LoVo (cell line): Measurements from ENCODE around the gene SYNE4.
"Not testable (repeated sequence)": the region's sequence is repeated elsewhere in the genome, so short reads cannot be mapped to it uniquely, and the experiment has no call there.

Experiments
- DNase-seq: peaks from one replicate; pipeline ENCODE4 v3.0.0-alpha.2; 2016; ENCODE audit warnings: low spot score

Gene SYNE4, protein sequence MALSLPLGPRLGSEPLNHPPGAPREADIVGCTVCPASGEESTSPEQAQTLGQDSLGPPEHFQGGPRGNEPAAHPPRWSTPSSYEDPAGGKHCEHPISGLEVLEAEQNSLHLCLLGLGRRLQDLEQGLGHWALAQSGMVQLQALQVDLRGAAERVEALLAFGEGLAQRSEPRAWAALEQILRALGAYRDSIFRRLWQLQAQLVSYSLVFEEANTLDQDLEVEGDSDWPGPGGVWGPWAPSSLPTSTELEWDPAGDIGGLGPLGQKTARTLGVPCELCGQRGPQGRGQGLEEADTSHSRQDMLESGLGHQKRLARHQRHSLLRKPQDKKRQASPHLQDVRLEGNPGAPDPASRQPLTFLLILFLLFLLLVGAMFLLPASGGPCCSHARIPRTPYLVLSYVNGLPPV

DNA sequence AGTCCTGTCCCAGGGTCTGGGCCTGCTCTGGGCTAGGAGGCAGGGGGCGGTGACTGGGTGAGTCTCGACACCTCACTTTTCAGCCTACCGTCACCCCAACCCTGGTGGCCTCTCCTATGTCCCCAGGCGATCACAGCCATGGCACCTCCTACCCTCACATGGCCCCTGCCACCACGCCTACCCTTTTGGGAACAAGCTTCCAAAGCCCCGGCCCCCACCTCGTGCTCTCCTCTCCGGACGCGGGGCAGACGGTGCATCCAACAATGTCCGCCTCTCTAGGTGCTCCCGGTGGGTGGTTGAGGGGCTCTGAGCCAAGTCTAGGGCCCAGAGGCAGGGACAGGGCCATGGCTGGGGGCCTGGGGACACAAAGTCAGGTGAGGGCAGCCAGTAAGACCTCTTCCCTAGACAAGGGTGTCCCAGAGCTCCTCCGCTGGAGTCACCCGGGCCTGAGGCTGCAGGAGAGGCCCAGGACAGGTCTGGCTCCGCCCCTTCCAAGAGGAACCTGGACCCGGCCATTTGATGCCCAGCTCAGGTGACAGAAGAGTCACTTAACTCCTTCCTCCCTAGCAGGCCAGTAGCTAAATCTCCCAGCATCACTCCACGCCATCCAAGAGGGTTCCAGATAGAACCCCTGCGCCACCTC, at the start of gene SYNE4:
SYNE4 (minus strand) TSS at position 478 of the 643 bp plus-strand sequence; CDS start at position 346, 132 bp downstream.
- DNase-seq: no peak

GRCh38 chr19:36054733-36055686, 46.4 kb upstream of the SYNE4 start, which contains the start of gene WDR62:
Gene WDR62 (plus strand): TSS chr19:36054897. CDS start chr19:36054972, 75 bp downstream.
- peak; percentile 93 for DNase-seq

GRCh38 chr19:36054119-36054732, 45.6 kb upstream of the SYNE4 start, which contains the start of gene THAP8:
Gene THAP8 (minus strand): TSS chr19:36054285. CDS start chr19:36054217, 68 bp downstream.
- DNase-seq: peak; percentile 99

GRCh38 chr19:36051637-36052036, 43.0 kb upstream of the SYNE4 start:
- DNase-seq: no peak

DNA sequence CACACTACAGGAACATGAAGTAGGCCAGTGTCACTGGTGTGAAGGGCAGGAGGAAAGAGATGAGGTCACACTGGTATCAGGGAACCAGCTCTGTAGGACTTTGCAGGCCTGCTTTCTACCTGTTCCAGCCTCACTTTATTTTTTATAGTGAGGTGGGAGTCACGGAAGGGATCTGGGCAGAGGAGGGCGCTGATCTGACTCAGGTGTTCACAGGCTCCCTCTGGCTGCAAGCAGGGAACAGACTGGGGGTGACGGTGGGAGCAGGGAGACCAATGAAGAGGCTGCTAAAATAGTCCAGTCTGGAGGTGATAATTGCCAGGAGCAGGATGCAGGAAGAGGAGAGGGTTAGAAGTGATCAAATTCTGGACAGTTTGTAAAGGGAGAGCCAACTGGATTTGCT, 42.6 kb upstream of the SYNE4 start:
- DNase-seq: no peak

DNA sequence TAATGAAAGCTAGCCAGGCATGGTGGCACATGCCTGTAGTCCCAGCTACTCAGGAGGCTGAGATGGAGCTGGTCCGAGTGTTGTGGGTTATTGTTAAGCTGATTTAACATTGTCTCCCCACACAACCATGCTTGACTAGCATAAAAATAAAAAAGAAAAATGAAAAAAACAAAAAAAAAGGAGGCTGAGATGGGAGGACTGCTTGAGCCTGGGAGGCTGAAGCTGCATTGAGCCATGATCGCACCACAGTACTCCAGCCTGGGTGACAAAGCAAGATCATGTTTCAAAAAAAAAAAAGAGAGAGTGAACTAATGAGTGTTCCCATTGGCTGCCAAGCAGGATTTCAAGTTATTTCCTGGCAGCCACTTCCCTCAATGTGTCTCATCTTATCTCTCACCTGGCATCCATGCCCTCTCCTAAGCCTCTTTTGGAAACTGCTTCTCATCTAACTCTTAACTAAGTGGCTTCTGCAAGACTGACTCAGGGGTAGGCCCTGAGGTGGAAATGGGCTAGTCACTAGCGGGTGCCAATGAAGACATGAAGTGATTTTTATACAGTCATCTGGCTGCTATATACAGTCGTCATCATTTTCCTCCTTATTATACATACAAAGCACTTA, 40.6 kb upstream of the SYNE4 start:
- DNase-seq: no peak

DNA sequence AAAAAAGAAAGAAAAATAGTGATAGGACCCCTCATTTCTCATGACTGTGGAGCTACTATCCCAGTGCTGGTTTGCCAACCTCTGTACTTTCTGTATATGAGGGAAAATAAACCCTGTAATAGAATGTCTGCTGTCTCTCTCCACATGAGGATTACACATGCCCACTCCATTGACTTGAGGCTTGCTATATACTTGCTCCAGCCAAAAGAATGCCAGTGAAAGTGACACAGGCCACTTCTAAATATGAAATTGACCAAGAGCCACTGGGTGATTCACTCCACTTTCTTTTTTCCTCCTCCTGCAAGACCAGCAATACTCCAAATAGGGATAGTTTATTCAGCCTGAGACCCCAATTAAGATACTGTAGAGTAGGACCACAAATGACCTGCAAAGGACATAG, 39.2 kb upstream of the SYNE4 start:
- no peak for DNase-seq

GRCh38 chr19:36046443-36047050, 37.9 kb upstream of the SYNE4 start:
- DNase-seq: no peak

DNA sequence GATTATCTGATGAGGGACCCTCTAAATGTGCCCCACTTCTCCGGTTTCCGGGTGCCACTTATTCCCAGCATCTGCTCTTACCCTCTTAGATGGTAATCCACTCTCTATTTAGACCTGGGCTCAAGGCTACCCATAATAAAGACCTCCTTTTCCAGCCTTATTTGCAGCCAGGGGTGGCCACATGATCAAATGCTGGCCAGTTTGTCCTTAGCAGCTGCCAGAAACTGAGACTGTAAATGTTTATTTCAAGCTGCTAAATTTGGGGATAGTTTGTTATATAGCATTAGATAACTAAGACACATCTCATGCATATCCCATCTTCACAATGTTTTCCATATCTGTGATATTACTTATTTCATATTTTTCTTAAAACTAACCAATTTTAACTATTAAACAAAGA, 35.3 kb upstream of the SYNE4 start:
- DNase-seq: no peak

- no peak for DNase-seq
Observed at GRCh38 chr19:36041831-36042230, 33.2 kb upstream of the SYNE4 start.

GRCh38 chr19:36041092-36041491, 32.5 kb upstream of the SYNE4 start:
- DNase-seq: not testable (repeated sequence)

DNA sequence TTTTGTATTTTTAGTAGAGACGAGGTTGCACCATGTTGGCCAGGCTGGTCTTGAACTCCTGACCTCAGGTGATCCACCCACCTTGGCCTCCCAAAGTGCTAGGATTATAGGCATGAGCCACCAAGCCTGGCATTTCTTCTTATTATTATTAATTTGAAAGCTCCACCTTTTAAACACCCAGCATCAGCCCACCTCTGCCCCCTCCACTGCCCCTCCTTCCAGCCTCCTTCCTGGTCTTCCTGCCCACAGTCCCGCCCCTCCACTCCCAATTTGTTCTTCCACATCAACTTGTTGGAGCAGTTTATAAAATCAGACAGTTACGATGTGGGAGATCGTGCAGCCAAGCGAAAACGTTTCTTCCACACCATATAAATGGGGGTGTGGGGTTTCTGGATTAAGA, 31.9 kb upstream of the SYNE4 start:
- DNase-seq: no peak

- DNase-seq: no peak
Observed at GRCh38 chr19:36032251-36033104, 23.9 kb upstream of the SYNE4 start, which contains the start of gene CLIP3. Gene CLIP3 (minus strand): TSS chr19:36032873. CDS start chr19:36032357, 516 bp downstream.

- no peak for DNase-seq
Observed at GRCh38 chr19:36031308-36031707, 22.7 kb upstream of the SYNE4 start.

DNA sequence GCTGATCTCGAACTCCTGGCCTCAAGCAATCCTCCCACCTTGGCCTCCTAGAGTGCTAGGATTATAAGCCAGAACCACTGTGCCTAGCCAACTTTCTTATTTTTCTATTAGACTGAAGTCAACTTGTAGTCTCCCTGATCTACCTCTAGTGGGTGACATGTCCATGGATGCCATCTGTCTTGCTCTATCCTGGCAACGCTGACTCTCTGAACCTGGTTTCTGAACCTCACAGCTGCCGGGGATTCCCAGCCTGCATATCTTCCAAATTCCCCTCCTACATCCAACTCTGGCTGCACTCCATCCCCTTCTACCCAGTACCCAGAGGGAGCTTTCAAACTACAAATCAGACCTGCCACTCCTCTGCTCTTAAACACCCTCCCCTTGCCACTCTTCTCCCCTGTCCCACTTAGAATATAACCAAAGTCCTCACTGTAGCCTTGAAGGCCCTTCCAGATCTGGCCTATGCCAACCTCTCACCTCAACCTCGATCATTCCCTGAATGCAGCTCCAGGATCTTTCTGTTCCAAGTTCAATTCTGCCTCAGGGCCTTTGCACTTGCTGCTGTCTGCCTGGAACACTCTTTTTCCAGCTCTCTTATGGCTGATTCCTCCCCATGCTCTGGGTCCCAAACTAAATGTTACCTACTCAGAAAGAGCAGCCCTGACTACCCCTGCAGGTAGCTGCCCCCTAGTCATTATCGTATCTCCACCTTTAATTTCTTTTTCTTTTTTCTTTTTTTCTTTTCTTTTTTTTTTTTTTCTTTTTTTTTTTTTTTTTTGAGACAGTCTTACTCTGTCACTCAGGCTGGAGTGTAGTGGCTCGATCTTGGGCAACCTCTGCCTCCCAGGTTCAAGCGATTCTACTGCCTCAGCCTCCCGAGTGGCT, 21.9 kb upstream of the SYNE4 start:
- no peak for DNase-seq

- no peak for DNase-seq
Observed at GRCh38 chr19:36028313-36029041, 19.9 kb upstream of the SYNE4 start.

DNA sequence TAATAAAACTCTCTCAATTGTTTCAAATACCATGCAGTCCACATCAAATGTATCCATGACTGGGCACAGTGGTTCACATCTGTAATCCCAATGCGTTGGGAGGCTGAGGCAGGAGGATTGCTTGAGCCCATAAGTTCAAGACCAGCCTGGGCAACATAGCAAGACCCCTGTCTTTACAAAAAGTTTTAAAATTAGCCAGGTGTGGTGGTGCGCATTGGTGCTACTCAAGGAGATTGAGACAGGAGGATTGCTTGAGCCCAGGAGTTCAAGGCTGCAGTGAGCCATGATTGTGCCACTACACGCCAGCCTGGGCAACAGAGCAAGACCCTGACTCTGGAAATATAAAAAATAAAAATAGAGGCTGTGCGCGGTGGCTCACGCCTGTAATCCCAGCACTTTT, 19.1 kb upstream of the SYNE4 start:
- DNase-seq: no peak
